ENCODE measurements around the gene TRAP1.

TRAP1 gene

DNA sequence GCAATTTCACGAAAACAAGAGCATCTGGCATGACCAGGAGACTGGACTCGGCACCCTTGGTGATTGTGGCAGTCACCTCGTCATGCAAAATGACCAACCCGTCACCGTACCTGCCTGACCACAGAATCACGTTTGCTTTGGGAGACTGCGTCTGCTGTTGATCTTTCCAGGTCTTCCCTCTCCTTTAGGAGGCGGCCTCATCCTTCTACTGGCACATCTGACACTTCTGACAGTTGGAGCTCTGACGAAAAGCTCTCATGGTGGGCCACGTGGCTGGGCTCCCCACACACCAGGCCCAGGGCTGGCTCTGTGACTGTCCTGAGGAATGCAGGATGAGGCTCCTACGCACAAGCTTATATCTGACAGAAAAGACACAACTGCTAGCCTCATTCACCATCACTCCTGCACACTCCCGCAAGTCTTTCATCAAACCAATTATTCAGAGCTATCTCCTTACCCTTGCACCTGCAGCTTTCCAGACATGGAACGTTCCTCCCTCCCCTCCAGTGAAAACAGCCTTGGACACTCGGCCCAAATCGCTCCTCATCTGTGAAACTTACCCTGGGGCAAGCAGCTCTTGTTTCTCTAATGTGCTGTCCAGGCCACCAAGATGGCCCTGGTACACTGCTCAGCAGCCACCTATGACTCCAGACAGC lies 3.6 kb downstream of the TRAP1 start:
- no peak for DNase-seq (ENCODE audit: low read depth)

DNA sequence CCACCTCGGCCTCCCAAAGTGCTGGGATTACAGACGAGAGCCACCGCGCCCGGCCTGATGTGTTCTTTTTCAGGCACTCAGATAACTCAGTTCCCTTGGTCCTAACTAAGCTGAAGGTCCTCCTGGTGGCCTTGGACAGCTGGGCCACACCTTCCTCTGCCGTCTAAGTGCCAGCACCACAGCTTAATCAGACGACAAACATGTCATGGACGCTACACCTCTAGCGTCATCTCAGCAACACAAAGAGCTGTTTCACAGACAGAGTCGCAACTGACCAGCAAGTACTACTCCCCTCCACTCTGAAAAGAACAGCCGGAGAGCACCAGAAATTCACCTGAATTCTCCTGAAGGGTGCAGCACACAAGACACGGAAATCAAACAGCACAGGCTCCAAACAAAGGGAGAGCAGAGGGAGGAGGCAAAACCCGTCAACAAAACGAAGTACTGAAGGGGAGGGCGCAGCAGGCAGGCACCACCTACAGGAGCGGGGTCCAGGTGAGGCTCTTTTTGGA lies 4.4 kb downstream of the TRAP1 start:
- DNase-seq (ENCODE audit: low read depth) = no peak

DNA sequence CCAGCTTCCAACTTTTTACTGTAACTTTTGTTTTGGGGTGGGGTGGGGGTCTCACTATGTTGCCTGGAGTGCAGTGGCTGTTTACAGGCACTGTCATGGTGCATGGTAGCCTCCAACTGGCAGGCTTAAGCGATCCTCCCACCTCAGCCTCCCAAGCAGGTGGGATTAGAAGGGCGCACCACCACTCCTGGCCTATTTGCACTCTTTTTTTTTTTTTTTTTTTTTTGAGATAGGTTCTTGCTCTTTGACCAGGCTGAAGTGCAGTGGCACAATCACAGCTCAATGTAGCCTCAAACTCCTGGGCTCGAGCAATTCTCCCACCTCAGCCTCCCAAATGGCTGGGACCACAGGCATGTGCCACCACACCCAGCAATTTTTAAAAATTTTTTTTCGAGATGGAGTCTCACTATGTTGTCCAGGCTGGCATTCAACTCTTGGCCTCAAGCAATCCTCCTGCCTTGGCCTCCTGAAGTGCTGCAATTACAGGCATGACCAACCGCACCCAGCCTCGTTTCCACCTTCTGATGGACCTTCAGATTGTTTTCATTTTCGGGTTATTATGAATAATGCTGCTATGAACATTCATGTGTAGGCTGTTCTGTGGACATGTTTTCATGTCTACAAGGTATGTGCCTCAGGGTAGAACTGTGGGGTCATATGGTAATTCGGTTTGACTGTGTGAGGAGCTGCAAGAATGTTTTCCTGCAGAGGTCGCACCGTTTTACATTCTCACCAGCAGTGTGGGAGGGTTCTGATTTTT lies 10.9 kb downstream of the TRAP1 start:
- no peak for DNase-seq (ENCODE audit: low read depth)

DNA sequence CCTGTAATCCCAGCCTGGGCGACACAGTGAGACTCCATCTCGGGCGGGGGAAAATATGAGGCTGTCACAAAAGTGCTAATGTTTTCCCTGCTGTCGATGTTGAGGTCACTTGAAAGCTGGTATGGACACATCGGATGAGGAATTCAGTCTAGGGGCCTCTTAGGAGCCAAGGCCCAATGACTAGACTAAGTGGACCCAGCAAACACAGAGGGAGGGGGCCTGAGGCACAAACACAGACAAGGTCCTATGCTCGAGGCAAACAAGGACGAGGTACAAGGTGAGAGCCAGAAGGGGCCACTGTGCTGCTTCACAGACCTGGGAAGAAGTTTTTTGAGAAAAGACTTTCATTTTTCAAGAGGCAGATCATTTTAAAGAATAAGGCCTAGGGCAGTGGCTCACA lies 15.2 kb downstream of the TRAP1 start:
- DNase-seq (ENCODE audit: low read depth) = no peak

DNA sequence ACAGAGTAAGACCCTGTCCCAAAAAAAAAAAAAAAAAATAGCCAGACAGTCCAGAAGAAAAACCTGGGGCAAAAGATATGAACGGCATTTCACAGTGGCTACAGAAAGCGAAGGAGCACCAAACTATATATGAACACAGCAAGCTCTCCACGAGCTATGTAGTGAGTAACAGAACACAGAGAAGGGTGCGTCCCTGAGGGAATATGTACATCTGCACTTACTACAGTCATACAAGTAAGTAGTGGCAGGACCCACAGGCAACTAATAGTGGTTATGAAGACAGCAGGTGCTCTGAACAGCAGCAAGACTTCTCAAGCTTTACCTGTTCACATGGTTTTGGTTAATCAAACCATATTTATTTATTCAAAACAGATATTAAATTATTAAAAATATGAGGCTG lies 15.8 kb downstream of the TRAP1 start:
- DNase-seq (ENCODE audit: low read depth) = no peak

DNA sequence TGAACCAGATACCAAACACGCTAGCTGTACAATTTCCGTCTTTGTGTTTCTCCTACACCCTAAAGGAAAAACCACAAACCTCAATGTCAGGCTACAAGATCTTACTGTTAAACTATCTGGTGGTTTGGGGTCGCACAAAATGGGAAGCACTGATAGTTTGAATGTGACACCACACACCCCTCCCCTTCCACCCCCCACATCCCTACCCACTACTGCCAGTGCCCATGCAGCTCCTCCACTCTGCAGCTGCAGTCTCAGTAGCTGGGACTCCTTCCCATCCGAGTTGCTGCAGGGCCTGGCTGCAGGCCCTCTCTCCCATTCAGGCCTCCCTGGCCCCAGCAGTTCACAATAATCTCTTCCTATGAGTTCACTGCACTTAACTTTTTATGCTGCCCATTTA lies 18.4 kb downstream of the TRAP1 start:
- DNase-seq (ENCODE audit: low read depth) = no peak

DNA sequence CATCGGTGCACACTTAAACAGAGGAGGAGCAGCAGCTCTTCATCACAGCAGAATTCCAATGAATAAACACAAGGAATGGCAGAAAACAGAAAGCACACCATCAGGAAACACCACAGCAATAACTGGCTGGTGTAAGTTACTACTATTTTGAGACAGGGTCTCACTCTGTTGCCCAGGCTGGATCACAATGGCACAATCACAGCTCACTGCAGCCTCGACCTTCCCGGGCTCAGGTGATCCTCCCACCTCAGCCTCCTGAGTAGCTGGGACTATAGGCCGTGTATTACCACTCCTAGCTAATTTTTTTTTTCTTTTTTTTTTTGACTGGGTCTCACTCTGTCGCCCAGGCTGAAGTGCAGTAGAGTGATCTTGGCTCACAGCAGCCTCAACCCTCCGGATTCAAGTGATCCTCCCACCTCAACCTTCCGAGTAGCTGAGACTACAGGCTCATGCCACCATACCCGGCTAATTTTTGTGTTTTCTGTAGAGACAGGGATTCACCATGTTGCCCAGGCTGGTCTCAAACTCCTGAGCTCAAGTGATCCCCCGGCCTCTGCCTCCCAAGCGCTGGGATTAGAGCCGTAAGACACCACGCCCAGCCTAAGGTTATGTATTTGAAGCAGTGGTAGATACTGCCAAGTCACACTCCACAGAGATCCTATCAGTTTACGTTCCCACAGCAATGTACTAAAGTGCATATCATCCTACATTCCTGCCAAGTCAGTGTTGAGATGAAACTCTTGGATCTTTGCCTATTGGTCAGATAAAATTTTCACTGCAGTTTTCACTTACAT lies 20.7 kb downstream of the TRAP1 start:
- no peak for DNase-seq (ENCODE audit: low read depth)

DNA sequence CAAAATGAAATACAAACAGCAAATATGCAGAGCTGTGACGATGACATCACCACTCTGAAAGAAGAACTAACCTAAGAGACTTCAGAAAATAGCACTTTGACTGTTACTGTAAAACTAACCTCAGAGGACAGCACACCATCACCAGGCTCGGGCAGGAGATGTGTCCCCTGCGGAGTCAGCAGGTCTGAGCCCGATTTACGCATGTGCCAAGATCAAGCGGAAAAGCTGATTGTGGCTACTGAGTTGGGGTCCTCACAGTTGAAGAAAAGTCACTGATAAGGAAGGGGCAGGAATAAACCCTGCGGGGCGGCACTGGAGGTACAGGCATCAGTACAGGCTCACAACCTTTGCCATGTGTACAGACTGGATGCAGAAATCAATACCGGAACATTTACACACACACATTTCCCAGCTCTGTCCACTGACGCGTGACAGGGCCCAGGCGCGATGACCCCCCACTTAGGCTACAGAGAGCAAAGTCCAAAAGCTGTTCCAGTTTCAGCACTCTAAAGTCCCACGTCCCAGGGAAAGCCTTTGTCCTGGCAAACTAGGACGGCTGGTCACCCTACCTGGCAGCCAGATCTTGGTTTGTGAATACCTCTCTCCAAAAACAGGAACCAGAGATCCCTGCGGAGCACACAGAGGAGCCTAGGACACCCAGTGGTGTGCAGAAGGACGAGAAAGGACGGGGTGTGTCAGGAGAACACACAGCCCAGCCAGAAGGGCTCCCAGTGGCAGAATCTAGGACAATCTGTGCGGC lies 21.5 kb downstream of the TRAP1 start:
- no peak for DNase-seq (ENCODE audit: low read depth)

DNA sequence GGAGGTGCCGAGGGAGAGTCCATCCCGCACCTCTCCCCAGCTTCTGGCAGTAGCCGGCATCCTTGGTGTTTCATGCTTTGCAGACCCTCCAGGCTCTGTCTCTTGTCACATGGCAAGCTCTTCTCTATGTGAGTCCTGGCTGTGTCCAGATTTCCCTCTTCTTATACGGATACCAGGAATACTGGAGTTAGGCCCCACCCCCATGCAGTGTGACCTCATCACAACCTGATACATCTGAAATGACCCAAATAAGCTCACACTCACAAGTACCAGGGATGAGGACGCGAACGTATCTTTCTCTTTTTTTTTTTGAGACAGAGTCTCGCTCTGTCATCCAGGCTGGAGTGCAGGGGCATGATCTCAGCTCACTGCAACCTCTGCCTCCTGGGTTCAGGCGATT lies 23.3 kb downstream of the TRAP1 start:
- no peak for DNase-seq (ENCODE audit: low read depth)

DNA sequence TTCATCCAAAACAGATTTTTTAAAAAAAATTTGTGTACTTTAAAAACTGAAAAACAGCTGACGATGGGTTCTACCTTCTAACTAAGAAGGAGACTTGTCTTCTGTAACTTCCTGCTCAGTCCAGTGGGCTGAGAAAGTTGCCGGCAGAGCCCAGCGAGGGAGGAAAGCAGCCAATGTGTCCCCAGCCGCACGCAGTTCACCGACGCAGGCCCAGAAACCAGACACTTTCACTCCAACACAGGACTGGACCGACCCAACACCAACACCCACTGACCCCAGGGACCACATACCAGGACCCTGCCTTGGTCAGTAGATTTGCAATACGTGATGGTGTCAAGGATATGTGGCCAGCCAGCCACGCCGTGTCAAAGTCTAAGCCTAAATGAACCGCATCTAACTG lies 25.6 kb downstream of the TRAP1 start:
- DNase-seq (ENCODE audit: low read depth) = no peak

DNA sequence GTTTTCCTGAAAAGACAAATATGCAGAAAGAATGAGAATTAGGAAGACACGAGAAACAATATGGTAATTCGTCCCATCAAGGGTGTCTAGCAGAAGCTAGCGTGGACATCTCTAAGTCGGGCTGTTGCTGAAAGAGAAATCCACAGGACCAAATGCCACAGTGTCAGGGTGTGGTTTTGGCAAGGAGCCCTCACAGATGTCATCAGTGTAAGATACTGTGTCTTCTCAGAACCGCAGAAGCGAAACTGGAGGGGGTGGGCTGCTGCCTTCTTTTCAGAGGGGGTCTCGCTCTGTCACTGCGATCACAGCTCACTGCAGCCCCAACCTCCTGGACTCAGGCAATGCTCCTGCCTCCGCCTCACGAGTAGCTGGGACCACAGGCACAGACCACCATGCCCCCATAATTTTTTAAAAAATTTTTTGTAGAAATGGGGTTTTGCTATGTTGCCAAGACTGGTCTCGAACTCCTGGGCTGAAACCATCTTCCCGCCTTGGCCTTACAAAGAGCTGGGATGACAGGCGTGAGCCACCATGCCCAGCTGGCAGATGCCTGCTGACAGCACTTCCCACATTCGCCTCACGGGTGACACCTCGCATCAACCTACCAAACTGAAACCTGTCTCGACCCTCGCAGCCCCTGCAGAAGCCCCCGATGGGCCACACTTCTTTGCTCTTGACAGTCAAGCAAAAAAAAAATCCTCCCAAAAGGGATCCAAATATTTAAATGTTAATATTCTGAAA lies 26.2 kb downstream of the TRAP1 start:
- DNase-seq (ENCODE audit: low read depth) = no peak

DNA sequence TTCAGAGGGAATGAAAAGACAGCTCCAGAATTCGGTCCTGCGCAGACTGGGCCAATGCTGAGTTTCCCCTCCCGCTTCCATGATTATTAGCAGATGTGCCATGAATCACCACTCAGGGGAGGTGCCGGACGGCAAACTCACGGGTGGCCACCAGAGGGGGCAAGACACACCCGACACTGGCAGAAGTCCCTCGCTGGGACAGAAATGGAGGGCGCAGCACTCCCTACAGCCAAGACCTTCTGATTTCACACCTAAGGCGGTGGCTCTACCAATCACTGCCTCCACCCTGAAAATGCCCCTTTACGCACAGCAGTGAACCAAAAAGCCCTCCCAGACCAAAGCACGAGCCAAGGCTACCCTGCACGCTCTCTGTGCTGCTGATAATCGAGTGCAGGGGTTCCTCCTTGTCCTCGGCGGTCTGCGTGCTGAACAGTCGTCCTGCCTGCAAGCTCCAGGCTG lies 26.8 kb downstream of the TRAP1 start:
- peak; percentile 72 for DNase-seq (ENCODE audit: low read depth)

DNA sequence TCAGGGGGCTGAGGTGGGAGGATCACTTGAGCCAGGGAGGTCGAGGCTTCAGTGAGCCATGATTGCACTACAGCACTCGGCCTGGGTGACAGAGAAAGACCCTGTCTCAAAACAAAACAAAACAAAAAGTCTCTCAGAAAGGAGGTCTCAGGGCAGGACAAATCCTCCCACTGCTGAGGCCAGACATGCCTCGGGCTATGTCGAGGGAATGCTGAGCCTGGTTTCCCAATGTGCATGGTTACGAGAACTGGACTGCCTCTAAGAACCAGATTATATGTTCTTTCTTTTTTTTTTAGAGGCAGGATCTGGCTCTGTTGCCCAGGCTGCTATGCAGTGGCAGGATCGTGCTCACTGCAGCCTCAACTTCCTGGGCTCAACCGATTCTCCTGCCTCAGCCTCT lies 27.6 kb downstream of the TRAP1 start:
- no peak for DNase-seq (ENCODE audit: low read depth)

DNA sequence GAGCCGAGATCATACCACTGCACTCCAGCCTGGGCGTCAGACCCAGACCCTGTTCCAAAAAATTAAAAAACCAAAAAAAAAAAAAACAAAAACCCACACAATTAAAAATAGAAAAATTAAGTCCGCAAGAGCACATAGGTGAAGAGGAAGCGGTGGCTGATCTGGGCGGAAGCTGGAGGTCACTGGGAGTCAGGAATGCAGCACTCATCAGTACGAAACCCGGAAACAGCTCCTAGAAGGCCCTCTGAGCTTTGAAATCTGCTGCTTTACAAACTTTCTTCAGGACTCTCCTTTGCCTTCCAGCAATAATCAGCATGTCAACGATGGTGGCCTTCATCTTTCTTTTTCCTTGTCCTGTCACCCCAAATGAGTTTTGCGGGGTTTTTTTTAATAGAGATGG lies 29.5 kb downstream of the TRAP1 start:
- DNase-seq (ENCODE audit: low read depth) = no peak

DNA sequence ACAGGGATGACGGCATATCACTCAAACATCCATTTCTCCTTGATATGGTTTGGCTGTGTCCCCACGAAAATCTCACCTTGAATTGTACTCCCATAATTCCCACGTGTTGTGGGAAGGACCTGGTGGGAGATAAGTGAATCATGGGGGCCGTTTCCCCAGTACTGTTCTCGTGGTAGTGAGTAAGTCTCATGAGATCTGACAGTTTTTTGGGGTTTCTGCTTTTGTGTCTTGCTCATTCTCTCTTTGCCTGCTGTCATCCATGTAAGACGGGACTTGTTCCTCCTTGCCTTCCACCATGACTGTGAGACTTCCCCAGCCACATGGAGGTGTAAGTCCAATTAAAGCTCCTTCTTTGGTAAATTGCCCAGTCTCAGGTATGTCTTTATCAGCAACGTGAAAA lies 30.3 kb downstream of the TRAP1 start:
- DNase-seq (ENCODE audit: low read depth) = no peak

DNA sequence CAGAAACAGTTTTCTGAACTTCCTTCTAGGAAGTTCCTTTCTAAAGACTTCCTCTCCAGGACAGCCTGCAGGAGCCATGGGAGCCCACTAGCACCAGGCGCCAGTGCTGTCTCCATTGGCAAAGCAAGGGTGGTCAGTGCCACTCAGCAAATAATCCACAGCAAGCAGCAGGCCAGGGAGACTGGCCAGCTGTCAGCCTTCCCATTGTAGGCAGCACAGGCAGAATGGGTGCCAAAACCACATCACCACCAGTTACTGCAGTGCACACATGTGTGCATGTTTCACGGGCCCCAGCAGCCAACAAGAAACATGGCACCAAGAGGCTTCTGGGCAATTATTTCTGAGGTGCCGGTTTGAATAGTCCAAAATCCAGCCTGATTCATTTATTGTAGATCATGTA lies 36.1 kb downstream of the TRAP1 start:
- no peak for DNase-seq (ENCODE audit: low read depth)

DNA sequence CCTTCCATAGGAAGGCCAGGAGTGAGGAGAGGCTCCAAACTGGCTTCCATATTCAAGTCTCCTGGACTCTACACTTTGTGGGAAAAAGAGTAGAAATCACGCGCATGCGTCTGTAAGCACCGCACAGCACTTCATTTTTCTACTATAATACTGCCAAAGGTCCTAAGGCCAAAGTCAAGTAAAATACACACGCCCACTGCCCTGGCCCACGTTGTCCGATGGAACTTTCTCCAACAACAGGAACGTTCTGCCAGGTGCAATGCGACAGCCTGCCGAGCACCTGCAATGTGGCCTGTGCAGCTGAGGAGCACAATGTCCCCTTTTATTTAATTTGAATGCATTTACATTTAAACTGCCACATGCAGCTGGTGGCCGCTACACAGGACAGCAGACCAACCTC lies 39.3 kb downstream of the TRAP1 start:
- DNase-seq (ENCODE audit: low read depth) = no peak

DNA sequence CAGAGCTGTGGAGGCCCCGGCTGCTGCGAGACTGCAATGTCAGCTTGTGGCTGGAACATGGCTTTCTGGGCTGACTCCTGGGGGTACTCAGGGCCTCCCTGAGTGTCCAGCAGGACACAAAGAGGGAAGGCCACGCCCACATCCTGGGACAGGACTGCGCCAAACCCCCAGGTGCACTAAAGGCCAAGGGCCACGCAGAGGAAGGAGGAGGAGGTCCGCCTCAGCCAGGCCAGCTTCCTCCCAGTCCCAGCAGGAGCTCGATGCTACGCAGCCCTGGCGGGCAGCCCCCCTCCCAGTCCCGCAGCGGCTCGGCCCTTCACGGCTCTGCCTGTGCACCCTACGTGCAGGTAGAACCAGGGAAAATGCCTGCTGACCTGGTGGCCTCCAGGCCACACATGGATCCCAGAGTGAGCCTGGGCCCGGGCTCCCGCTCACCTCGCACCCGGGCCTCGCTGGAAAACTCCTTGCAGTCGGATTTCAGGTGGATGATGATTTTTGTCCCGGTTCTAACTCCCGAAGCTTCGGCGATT lies 41.7 kb downstream of the TRAP1 start:
- DNase-seq (ENCODE audit: low read depth) = no peak

DNA sequence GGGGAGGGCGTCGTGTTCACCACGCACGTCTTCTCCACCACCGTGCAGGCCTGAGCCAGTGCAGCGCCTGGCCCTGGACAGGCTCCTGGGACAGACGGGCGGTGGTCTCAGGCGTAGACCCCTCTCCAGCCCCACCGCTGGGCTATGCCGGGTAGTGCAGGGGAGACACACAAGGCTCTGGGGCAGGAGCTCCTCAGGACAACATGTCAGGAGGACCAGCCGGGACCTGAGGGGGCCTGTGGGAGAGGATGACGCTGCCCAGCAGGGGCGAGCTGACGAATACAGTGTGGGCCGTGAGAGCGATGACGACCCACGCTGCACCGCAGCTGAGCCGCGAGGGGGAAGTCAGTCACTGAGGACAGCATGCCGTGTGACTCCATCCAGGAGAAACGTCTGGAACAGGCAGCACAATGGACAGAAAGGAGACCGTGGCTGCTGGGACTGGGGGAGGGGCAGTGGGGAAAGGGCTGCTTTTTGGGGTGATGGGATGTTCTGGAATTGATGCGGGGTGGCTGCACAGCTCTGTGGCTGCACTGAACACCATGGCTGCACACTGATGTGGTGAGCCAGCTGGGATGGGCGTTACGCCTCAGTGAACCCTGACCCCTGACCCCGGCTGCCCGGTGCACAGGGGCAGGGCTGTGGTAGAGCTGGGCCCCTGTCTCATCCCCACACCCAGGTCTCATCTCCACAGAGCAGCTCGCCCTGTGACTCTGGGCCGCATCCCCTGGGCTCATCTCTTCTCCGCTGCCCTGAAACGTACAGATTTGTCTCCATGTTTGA lies 42.6 kb downstream of the TRAP1 start:
- DNase-seq (ENCODE audit: low read depth) = no peak

DNA sequence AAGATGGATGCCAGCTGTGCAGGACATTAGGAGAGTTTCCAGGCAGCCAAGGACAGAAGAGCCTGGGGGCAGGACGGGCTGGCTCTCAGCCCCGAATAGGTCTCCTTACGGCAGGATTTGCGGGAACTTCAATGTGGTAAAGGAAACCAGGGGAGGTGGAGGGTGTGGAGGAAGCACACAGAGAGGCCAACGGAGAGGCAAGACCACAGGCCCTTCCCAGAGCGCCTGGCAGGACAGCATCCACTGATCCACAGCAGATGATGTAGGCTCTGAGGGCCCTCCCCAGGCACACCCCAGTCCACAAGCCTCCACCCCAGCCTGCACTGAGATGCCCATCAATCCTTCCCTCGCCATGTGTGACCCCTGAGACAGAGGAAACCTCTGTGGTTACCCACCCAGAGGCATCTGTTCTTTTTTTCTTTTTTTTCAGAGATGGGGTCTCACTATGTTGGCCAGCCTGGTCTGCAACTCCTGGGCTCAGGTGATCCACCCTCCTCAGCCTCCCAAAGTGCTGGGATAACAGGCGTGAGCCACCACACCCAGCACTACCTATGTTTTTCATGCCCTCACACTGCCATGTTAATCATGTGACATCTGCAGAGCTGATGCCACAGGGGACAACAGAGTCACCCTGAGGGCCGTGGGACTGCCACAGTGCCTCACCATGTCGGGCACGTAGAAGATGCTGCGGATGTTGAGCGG lies 43.5 kb downstream of the TRAP1 start:
- DNase-seq (ENCODE audit: low read depth) = no peak

Measured in activated T-helper 9 cell treated with anti-CD3 and anti-CD28 coated beads, Interleukin-2, amount 50 U/mL, for 16 hours (primary cell).